HepG2 (cell line): ENCODE data around the gene JAZF1. TPM values are rescaled to one million over a fixed set of nuclear protein-coding genes. Genes with fewer than 3 reads are reported as not detected.

Experiments
- ATAC-seq: fragments of 200-7000 bp; cut with Tn5 transposase; 3 replicates; pipeline ENCODE4 v1.9.1; 2020; ENCODE audit warnings: mild to moderate bottlenecking, moderate library complexity
- BruUV-seq: library from RNA; stranded (reverse); fragments of 400-500 nt; replicated peaks from 2 replicates; lab custom pipeline; 2021; lab: Mats Ljungman, UMichigan
- CTCF ChIA-PET: fragments of 300-600 bp; formaldehyde crosslinking; extraction: SDS; loops from one replicate; lab custom pipeline; 2021; ENCODE audit warnings: low total read pairs, inconsistent platforms, low intra/inter-chr PET ratio; lab: Yijun Ruan, JAX
- POLR2A ChIA-PET: fragments of 350-600 bp; sonication (Branson Sonifier 250); formaldehyde crosslinking; loops from one replicate; lab custom pipeline; 2020; ENCODE audit warnings: antibody characterized with exemption, inconsistent platforms; lab: Yijun Ruan, JAX
- DNase-seq: peaks from one replicate; pipeline ENCODE4 v3.0.0-alpha.2; 2015; ENCODE audit warnings: low spot score
- FAIRE-seq: peaks from 3 replicates; lab custom pipeline; 2011; peaks lifted over from hg19 to GRCh38; lab: Jason Lieb, UNC
- H2AFZ ChIP-seq: one replicate; pipeline ENCODE4 v1.6.1; 2011; ENCODE audit warnings: low read length, inconsistent platforms
- H3K27ac ChIP-seq: fragments of 300-600 bp; 3 replicates; pipeline ENCODE4 v1.8.0; 2011; ENCODE audit warnings: mixed run types, mild to moderate bottlenecking, mixed read lengths, low read length, inconsistent platforms; ENCODE audit not compliant: insufficient read depth; ENCODE audit errors: extremely low read length
- H3K27me3 ChIP-seq, 2 experiments: fragments of 200-600 bp in 1 of 2; 2 replicates in 1 of 2; 3 replicates in 1 of 2; pipeline versions ENCODE4 v1.6.0 to v1.8.0; 2011; ENCODE audit warnings: low read length in 2 of 2, mild to moderate bottlenecking in 2 of 2, moderate library complexity in 2 of 2, inconsistent platforms in 1 of 2; ENCODE audit not compliant: insufficient read depth in 2 of 2, control insufficient read depth in 1 of 2
- H3K36me3 ChIP-seq, 2 experiments: fragments of 200-600 bp in 1 of 2; replicated peaks in 1 of 2; 2 replicates in 1 of 2; 3 replicates in 1 of 2; pipeline versions ENCODE4 v1.5.1 to v1.8.0; 2011; ENCODE audit warnings: low read length in 2 of 2, inconsistent platforms in 1 of 2; ENCODE audit not compliant: insufficient read depth in 2 of 2, control insufficient read depth in 1 of 2
- H3K4me1 ChIP-seq: 2 replicates; pipeline ENCODE4 v1.5.1; 2012; ENCODE audit warnings: low read length, inconsistent platforms; ENCODE audit not compliant: insufficient read depth
- H3K4me2 ChIP-seq: 2 replicates; pipeline ENCODE4 v1.6.0; 2011; ENCODE audit warnings: low read depth, low read length, inconsistent platforms
- H3K4me3 ChIP-seq, 3 experiments: fragments of 200-600 bp in 1 of 3; sonication (generic), shearing (Covaris generic) in 1 of 3; replicated peaks in 1 of 3; 2 replicates each; pipeline ENCODE4 v1.5.1; 2011 to 2016; ENCODE audit warnings: low read length in 3 of 3, inconsistent platforms in 2 of 3, low read depth in 2 of 3, mild to moderate bottlenecking in 2 of 3, control low read depth in 1 of 3, mixed read lengths in 1 of 3; ENCODE audit not compliant: insufficient read depth in 1 of 3
- H3K79me2 ChIP-seq: one replicate; pipeline ENCODE4 v1.6.1; 2011; ENCODE audit warnings: low read length, inconsistent platforms; ENCODE audit not compliant: insufficient read depth
- H3K9ac ChIP-seq: 2 replicates; pipeline ENCODE4 v1.6.0; 2011; ENCODE audit warnings: mild to moderate bottlenecking, low read depth, low read length, inconsistent platforms; ENCODE audit not compliant: insufficient read depth
- H3K9me3 ChIP-seq: 2 replicates; pipeline ENCODE4 v1.5.1; 2012; ENCODE audit warnings: mild to moderate bottlenecking, low read length
- H4K20me1 ChIP-seq: 2 replicates; pipeline ENCODE4 v1.6.0; 2011; ENCODE audit warnings: inconsistent platforms, mild to moderate bottlenecking, low read length, moderate library complexity; ENCODE audit not compliant: insufficient read depth
- DDIT3 ChIP-seq: sonication (generic); formaldehyde crosslinking; IDR thresholded peaks from 2 replicates; pipeline ENCODE4 v1.4.0; 2020; ENCODE audit warnings: mild to moderate bottlenecking, missing genetic modification reagents
- FOXM1 ChIP-seq: sonication (generic); formaldehyde crosslinking; IDR thresholded peaks from 2 replicates; pipeline ENCODE4 v1.5.0; 2020; ENCODE audit warnings: missing genetic modification reagents
- ISL2 ChIP-seq: sonication (generic); formaldehyde crosslinking; IDR thresholded peaks from 2 replicates; pipeline ENCODE4 v1.5.0; 2020; ENCODE audit warnings: missing genetic modification reagents
- NBN ChIP-seq: fragments of 450-650 bp; conservative IDR thresholded peaks from 2 replicates; pipeline ENCODE4 v1.6.1; 2017
- NCOA2 ChIP-seq: sonication (generic); formaldehyde crosslinking; IDR thresholded peaks from 2 replicates; pipeline ENCODE4 v1.8.0; 2022; ENCODE audit warnings: inconsistent platforms
- ZNF543 ChIP-seq: sonication (generic); formaldehyde crosslinking; IDR thresholded peaks from 2 replicates; pipeline ENCODE4 v1.4.0; 2020; ENCODE audit warnings: mild to moderate bottlenecking, missing genetic modification reagents
- ZNF749 ChIP-seq: sonication (generic); formaldehyde crosslinking; IDR thresholded peaks from 2 replicates; pipeline ENCODE4 v1.8.0; 2022; ENCODE audit warnings: mild to moderate bottlenecking, missing genetic modification reagents, moderate library complexity, borderline replicate concordance
- ZNF781 ChIP-seq: sonication (generic); formaldehyde crosslinking; IDR thresholded peaks from 2 replicates; pipeline ENCODE4 v1.5.1; 2020; ENCODE audit warnings: borderline replicate concordance, mild to moderate bottlenecking, missing genetic modification reagents; ENCODE audit errors: not compliant biosample characterization
- WGBS: methylation state at CpG from one replicate; pipeline ENCODE4 v1.1.6; 2017; ENCODE audit warnings: low lambda C conversion rate; 5-methylcytosine and 5-hydroxymethylcytosine counted together
- in situ Hi-C: cut with HindIII; loops from 2 replicates; pipeline ENCODE4 v1.10.0; 2017; ENCODE audit warnings: low pct_unique_long_range_greater_than_20kb; ENCODE audit not compliant: extremely low pct_ligation_motif_present
- intact Hi-C: fragments of 100-400 bp; cut with micrococcal nuclease; formaldehyde crosslinking; loops from one replicate; pipeline ENCODE4 v1.10.0; 2022; ENCODE audit not compliant: unreplicated experiment
- polyA plus RNA-seq, 8 experiments: library from polyadenylated mRNA; depleted of rRNA in 3 of 8; stranded (reverse) in 7 of 8; unstranded in 1 of 8; fragments of >200 nt; fragmentation: Illumina TruSeq in 4 of 8; extraction: Trizol in 4 of 8; gene quantifications; 2 replicates each; pipeline versions ENCODE4 v1.2.1 to v1.2.3, GENCODE V29; 2011 to 2016; ENCODE audit warnings: low read depth in 4 of 8, missing spikeins in 1 of 8, mixed read lengths in 1 of 8; ENCODE audit not compliant: insufficient read depth in 1 of 8
- total RNA-seq, 5 experiments: library from RNA; depleted of rRNA; stranded (reverse); fragments of >200 nt; fragmentation: Illumina TruSeq; extraction: Trizol; gene quantifications; 2 replicates each; pipeline ENCODE4 v1.2.3, GENCODE V29; 2016; ENCODE audit warnings: low read depth in 1 of 5
- TF ChIP-seq, protein P1 (sequence below): sonication (generic); formaldehyde crosslinking; IDR thresholded peaks from 2 replicates; pipeline ENCODE4 v1.5.0; 2020; ENCODE audit warnings: mild to moderate bottlenecking, missing genetic modification reagents, borderline replicate concordance
- TF ChIP-seq, protein P2 (sequence below): IDR thresholded peaks from 2 replicates; pipeline ENCODE4 v1.6.1; 2016; ENCODE audit warnings: low read depth, control low read depth

The JAZF1 gene
- total and polyA plus RNA-seq, 2 of the 13 experiments (the other 11 are each of a cell fraction or from before 2014, with no cell fraction given) = not detected

GRCh38 chr7:28005075-28005846 is 175.3 kb downstream of the JAZF1 start:
- Histone ChIP-seq H3K79me2 (no peaks in the 10 kb centered on the region), H3K36me3 (no peaks in the 10 kb centered on the region), H2AFZ (no peak overlapping the region), H3K4me2 (no peak overlapping the region), H4K20me1 (no peaks in the 10 kb centered on the region), H3K27me3 (no peaks in the 10 kb centered on the region), H3K4me3 (no peak overlapping the region), H3K9me3 (no peaks in the 10 kb centered on the region), H3K9ac (no peak overlapping the region), H3K4me1 (no peaks in the 10 kb centered on the region), H3K27ac (no peak overlapping the region)
- POLR2A ChIA-PET = no interaction called here
- DNase-seq = no peak
- intact Hi-C loops (no loop called here), in situ Hi-C loops (no loop called here)
- CTCF ChIA-PET = no interaction called here
- WGBS = 20% methylated on average over 5 of the region's 7 CpGs
- TF ChIP-seq ZNF749 (CRISPR knock-in tag) = no peak
- TF ChIP-seq, protein P1, sequence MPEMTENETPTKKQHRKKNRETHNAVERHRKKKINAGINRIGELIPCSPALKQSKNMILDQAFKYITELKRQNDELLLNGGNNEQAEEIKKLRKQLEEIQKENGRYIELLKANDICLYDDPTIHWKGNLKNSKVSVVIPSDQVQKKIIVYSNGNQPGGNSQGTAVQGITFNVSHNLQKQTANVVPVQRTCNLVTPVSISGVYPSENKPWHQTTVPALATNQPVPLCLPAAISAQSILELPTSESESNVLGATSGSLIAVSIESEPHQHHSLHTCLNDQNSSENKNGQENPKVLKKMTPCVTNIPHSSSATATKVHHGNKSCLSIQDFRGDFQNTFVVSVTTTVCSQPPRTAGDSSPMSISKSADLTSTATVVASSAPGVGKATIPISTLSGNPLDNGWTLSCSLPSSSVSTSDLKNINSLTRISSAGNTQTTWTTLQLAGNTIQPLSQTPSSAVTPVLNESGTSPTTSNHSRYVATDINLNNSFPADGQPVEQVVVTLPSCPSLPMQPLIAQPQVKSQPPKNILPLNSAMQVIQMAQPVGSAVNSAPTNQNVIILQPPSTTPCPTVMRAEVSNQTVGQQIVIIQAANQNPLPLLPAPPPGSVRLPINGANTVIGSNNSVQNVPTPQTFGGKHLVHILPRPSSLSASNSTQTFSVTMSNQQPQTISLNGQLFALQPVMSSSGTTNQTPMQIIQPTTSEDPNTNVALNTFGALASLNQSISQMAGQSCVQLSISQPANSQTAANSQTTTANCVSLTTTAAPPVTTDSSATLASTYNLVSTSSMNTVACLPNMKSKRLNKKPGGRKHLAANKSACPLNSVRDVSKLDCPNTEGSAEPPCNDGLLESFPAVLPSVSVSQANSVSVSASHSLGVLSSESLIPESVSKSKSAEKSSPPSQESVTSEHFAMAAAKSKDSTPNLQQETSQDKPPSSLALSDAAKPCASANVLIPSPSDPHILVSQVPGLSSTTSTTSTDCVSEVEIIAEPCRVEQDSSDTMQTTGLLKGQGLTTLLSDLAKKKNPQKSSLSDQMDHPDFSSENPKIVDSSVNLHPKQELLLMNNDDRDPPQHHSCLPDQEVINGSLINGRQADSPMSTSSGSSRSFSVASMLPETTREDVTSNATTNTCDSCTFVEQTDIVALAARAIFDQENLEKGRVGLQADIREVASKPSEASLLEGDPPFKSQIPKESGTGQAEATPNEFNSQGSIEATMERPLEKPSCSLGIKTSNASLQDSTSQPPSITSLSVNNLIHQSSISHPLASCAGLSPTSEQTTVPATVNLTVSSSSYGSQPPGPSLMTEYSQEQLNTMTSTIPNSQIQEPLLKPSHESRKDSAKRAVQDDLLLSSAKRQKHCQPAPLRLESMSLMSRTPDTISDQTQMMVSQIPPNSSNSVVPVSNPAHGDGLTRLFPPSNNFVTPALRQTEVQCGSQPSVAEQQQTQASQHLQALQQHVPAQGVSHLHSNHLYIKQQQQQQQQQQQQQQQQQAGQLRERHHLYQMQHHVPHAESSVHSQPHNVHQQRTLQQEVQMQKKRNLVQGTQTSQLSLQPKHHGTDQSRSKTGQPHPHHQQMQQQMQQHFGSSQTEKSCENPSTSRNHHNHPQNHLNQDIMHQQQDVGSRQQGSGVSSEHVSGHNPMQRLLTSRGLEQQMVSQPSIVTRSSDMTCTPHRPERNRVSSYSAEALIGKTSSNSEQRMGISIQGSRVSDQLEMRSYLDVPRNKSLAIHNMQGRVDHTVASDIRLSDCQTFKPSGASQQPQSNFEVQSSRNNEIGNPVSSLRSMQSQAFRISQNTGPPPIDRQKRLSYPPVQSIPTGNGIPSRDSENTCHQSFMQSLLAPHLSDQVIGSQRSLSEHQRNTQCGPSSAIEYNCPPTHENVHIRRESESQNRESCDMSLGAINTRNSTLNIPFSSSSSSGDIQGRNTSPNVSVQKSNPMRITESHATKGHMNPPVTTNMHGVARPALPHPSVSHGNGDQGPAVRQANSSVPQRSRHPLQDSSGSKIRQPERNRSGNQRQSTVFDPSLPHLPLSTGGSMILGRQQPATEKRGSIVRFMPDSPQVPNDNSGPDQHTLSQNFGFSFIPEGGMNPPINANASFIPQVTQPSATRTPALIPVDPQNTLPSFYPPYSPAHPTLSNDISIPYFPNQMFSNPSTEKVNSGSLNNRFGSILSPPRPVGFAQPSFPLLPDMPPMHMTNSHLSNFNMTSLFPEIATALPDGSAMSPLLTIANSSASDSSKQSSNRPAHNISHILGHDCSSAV (CRISPR knock-in tag) = no peak
- TF ChIP-seq, protein P2, sequence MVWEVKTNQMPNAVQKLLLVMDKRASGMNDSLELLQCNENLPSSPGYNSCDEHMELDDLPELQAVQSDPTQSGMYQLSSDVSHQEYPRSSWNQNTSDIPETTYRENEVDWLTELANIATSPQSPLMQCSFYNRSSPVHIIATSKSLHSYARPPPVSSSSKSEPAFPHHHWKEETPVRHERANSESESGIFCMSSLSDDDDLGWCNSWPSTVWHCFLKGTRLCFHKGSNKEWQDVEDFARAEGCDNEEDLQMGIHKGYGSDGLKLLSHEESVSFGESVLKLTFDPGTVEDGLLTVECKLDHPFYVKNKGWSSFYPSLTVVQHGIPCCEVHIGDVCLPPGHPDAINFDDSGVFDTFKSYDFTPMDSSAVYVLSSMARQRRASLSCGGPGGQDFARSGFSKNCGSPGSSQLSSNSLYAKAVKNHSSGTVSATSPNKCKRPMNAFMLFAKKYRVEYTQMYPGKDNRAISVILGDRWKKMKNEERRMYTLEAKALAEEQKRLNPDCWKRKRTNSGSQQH (CRISPR knock-in tag) = no peak
- TF ChIP-seq FOXM1 = no peak
- TF ChIP-seq ZNF543 (CRISPR knock-in tag) = no peak
- TF ChIP-seq ISL2 (CRISPR knock-in tag) = no peak
- TF ChIP-seq NBN = no peak
- TF ChIP-seq ZNF781 (CRISPR knock-in tag) = no peak
- no peak for TF ChIP-seq NCOA2 (CRISPR knock-in tag)
- TF ChIP-seq DDIT3 = no peak
- ATAC-seq = no peak
- BruUV-seq = no TSS peak
- FAIRE-seq = no peak
